Body of pancreas (tissue), 4 donors: ENCODE results near the gene DNAJC6. TPM values are rescaled to one million over a fixed set of nuclear protein-coding genes. Genes with fewer than 3 reads are reported as not detected.

ENCODE experiments used
- ATAC-seq: fragments of 150-250 bp; one replicate; pipeline ENCODE4 v1.9.1; 2016
- DNase-seq, 4 donors: peaks; one replicate each; pipeline ENCODE4 v3.0.0-alpha.2; 2019
- H3K27ac ChIP-seq, 4 donors: fragments of 200-600 bp; sonication (generic); 1 replicate in 3 of 4; 2 replicates in 1 of 4; pipeline versions ENCODE4 v1.5.1 to v1.6.1; 2016 to 2019; ENCODE audit warnings: mild to moderate bottlenecking in 1 of 4, mixed read lengths in 1 of 4, moderate library complexity in 1 of 4
- H3K27me3 ChIP-seq, 2 donors: fragments of 200-600 bp; sonication (generic); one replicate each; pipeline ENCODE4 v1.6.0; 2016; ENCODE audit warnings: mild to moderate bottlenecking in 1 of 2
- H3K36me3 ChIP-seq, 2 donors: fragments of 200-600 bp; sonication (generic); replicated peaks in 1 of 2; 2 replicates each; pipeline ENCODE4 v1.5.1; 2016; ENCODE audit warnings: low read depth in 2 of 2; ENCODE audit not compliant: insufficient read depth in 1 of 2
- H3K4me1 ChIP-seq: fragments of 200-600 bp; sonication (generic); one replicate; pipeline ENCODE4 v1.6.0; 2016
- H3K4me3 ChIP-seq, 2 donors: fragments of 200-600 bp; sonication (generic); 1 replicate in 1 of 2; 2 replicates in 1 of 2; pipeline ENCODE4 v1.5.1; 2016 to 2019
- H3K9me3 ChIP-seq, 3 donors: fragments of 200-600 bp; sonication (generic); 1 replicate in 2 of 3; 2 replicates in 1 of 3; pipeline ENCODE4 v1.5.1; 2016
- POLR2A ChIP-seq, 3 donors: fragments of 450-650 bp; IDR thresholded peaks; one replicate each; pipeline ENCODE4 v1.6.1; 2016; ENCODE audit warnings: antibody characterized with exemption in 3 of 3, mild to moderate bottlenecking in 2 of 3
- WGBS, 2 donors: methylation state at CpG; one replicate each; pipeline ENCODE4 v1.1.5; 2017; 5-methylcytosine and 5-hydroxymethylcytosine counted together
- intact Hi-C: fragments of 100-400 bp; cut with DNase I; formaldehyde crosslinking; loops from one replicate; pipeline ENCODE4 v1.15.1; 2023
- total RNA-seq, 2 donors: library from RNA; depleted of rRNA; stranded (reverse); fragments of >200 nt; gene quantifications; one replicate each; pipeline ENCODE4 v1.1.0, GENCODE V29; 2016
- TF ChIP-seq, protein P1 (sequence below), 7 experiments: fragments of 450-650 bp in 4 of 7; fragments of 200-600 bp in 3 of 7; sonication (generic) in 3 of 7; IDR thresholded peaks; one replicate each; pipeline ENCODE4 v1.5.1; 2016 to 2019; ENCODE audit warnings: antibody characterized with exemption in 7 of 7

DNAJC6 gene
- total RNA-seq, 2 donors from 2014 or later = 0.99 to 2.3 TPM

GRCh38 chr1:65409816-65410326, 100.5 kb downstream of the DNAJC6 start:
- no peaks in the 10 kb centered on the region for H3K9me3 ChIP-seq
- no peak for TF ChIP-seq POLR2A (IDR thresholded peaks at IDR 0.05)
- TF ChIP-seq, protein P1, sequence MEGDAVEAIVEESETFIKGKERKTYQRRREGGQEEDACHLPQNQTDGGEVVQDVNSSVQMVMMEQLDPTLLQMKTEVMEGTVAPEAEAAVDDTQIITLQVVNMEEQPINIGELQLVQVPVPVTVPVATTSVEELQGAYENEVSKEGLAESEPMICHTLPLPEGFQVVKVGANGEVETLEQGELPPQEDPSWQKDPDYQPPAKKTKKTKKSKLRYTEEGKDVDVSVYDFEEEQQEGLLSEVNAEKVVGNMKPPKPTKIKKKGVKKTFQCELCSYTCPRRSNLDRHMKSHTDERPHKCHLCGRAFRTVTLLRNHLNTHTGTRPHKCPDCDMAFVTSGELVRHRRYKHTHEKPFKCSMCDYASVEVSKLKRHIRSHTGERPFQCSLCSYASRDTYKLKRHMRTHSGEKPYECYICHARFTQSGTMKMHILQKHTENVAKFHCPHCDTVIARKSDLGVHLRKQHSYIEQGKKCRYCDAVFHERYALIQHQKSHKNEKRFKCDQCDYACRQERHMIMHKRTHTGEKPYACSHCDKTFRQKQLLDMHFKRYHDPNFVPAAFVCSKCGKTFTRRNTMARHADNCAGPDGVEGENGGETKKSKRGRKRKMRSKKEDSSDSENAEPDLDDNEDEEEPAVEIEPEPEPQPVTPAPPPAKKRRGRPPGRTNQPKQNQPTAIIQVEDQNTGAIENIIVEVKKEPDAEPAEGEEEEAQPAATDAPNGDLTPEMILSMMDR (IDR thresholded peaks at IDR 0.05) = no peak
- WGBS, 2 donors = 93 to 94% methylated on average over 4 of the region's 4 CpGs

DNA sequence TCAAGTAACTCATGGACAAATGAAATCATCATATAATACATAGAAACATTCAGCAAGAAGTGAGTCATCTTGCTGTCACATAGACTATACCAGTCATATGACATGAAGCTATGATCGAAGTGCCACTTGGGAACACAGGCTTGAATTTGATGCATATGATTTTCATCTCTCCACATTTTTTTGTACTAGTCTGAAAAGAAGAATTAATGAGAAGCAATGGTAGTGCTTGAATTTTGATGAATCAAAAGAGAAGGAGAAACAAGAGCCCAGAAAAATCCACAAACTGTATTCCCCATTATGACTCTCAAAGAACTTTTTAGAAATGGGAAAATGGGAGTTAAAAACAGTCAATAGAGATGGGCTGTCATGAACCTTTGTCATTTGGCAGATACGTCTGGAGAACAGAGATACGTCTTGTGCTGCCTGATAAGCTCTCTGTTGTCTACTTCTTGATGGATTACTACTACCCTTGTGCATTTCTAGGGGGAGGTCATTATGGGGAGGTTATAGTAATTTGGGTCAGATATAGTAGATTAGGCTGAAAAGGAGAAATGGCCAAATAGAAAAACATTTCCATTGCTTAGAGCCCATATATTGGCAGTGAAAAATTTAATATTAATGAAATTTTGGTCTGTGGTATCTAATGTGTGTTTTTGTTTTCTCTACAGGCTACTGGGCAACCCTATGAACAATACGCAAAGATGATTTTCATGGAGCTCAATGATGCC, 103.1 kb downstream of the DNAJC6 start:
- 83 to 87% methylated on average over 4 of the region's 4 CpGs for WGBS, 2 donors
- no peak for ATAC-seq
- H3K4me3 ChIP-seq = no peak overlapping the region
- H3K4me1 ChIP-seq = no peaks in the 10 kb centered on the region
- H3K27me3 ChIP-seq = no peaks in the 10 kb centered on the region
- no peaks in the 10 kb centered on the region for H3K9me3 ChIP-seq
- no peak overlapping the region for H3K27ac ChIP-seq
- no peak for TF ChIP-seq POLR2A (IDR thresholded peaks at IDR 0.05)
- TF ChIP-seq, protein P1 (IDR thresholded peaks at IDR 0.05) = no peak
- intact Hi-C loops = no loop called here
- DNase-seq = no peak
- H3K36me3 ChIP-seq = no peaks in the 10 kb centered on the region

More at GRCh38 chr1:65409816-65410326, 100.5 kb downstream of the DNAJC6 start:
- Histone ChIP-seq H3K27ac (no peak overlapping the region), H3K4me3 (no peak overlapping the region), H3K4me1 (no peaks in the 10 kb centered on the region), H3K27me3 (no peaks in the 10 kb centered on the region), H3K36me3 (no peaks in the 10 kb centered on the region)
- DNase-seq = no peak
- intact Hi-C loops = no loop called here
- ATAC-seq = no peak

DNA sequence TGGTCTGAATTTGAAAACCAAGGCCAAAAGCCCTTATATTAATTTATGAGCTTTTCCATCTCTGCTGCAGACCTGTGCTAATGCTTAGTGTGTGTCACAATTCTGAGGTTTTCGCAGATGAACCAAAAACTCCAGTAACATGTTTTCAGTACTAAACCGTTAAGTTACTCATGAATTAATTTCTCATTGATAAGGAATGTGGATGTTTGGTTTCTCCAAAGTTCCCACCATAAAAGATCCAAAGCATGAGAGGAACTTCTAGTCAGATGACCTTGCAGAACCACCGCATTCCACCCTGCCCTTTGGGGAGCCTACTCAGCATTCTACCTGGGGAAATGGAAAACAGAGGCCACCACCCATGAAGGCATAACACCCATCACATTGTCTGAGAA, 103.6 kb downstream of the DNAJC6 start:
- Histone ChIP-seq H3K4me3 (no peak overlapping the region), H3K36me3 (no peaks in the 10 kb centered on the region), H3K27ac (no peak overlapping the region), H3K27me3 (no peaks in the 10 kb centered on the region), H3K4me1 (no peaks in the 10 kb centered on the region), H3K9me3 (no peaks in the 10 kb centered on the region)
- DNase-seq (no peak), ATAC-seq (peak; percentile 21)
- intact Hi-C loops = no loop called here
- TF ChIP-seq, protein P1 (IDR thresholded peaks at IDR 0.05) = no peak
- no peak for TF ChIP-seq POLR2A (IDR thresholded peaks at IDR 0.05)
- WGBS, 2 donors = 73 to 74% methylated on average over 3 of the region's 3 CpGs

DNA sequence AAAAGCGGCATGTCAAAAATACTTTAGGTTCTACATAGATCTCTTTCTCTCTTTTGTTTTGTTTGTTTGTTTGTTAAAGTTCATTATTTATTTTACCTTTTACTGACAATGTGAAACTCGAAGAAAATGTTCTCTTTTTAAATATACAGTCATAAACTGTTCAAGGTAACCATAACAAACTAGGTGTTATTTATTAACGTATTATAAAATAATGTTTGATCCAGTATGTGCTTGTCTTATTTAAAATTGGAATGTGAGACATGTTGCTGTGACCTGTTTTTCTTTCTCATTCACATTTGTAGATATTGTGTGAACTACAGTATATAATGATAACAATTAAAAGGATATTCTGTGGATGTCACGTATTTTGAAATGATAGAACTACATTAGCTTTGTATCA, 105.2 kb downstream of the DNAJC6 start:
- WGBS, 2 donors = 56 to 57% methylated on average over 4 of the region's 4 CpGs
- ATAC-seq = no peak
- no peak for DNase-seq
- peak overlapping the region in 1 of 4 donors; percentile 35 for H3K27ac ChIP-seq
- H3K4me3 ChIP-seq = no peak overlapping the region
- H3K36me3 ChIP-seq = no peaks in the 10 kb centered on the region
- peaks cover 5% of the 10 kb centered on the region for H3K4me1 ChIP-seq
- no peaks in the 10 kb centered on the region for H3K27me3 ChIP-seq
- intact Hi-C loops = no loop called here
- H3K9me3 ChIP-seq = no peaks in the 10 kb centered on the region
- TF ChIP-seq, protein P1 (IDR thresholded peaks at IDR 0.05) = no peak
- no peak for TF ChIP-seq POLR2A (IDR thresholded peaks at IDR 0.05)

- TF ChIP-seq, protein P1 (IDR thresholded peaks at IDR 0.05) = no peak
- TF ChIP-seq POLR2A (IDR thresholded peaks at IDR 0.05) = no peak
- H3K4me1 ChIP-seq = peaks cover 8% of the 10 kb centered on the region
- 75 to 85% methylated on average over 1 of the region's 1 CpG for WGBS, 2 donors
- H3K4me3 ChIP-seq = no peak overlapping the region
- H3K27me3 ChIP-seq = no peaks in the 10 kb centered on the region
- no peaks in the 10 kb centered on the region for H3K36me3 ChIP-seq
- ATAC-seq = no peak
- intact Hi-C loops = no loop called here
- no peak for DNase-seq
- no peaks in the 10 kb centered on the region for H3K9me3 ChIP-seq
- H3K27ac ChIP-seq = no peak overlapping the region
Observed at GRCh38 chr1:65416767-65417166, 107.4 kb downstream of the DNAJC6 start.
